Measurements from ENCODE around the gene PRKG1. TPM values are rescaled to one million over a fixed set of nuclear protein-coding genes. Genes with fewer than 3 reads are reported as not detected.

The PRKG1 gene
- total RNA-seq, 4 donors from 2014 or later: 1.2 to 6.5 (median 2.7) TPM

DNA sequence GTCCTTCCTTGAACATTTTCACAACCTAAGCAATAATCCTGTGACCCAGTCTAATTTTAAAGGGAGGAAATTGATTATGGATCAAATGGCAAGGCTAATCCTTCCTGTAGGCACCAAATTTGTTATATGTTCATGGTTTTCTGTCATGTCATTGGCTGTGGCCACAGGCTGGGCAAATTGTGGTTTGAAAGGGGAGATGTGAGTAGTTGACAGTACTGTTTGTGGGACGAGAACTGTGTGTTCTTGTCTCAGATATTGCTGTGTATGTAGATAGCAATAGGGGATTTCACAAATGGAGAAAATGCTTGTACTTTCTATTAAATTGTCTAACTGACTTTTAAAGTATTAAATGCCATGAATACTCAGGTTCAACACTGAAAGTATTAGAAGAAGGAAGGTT lies 8.1 kb upstream of the PRKG1 start:
- TF ChIP-seq, protein P1, sequence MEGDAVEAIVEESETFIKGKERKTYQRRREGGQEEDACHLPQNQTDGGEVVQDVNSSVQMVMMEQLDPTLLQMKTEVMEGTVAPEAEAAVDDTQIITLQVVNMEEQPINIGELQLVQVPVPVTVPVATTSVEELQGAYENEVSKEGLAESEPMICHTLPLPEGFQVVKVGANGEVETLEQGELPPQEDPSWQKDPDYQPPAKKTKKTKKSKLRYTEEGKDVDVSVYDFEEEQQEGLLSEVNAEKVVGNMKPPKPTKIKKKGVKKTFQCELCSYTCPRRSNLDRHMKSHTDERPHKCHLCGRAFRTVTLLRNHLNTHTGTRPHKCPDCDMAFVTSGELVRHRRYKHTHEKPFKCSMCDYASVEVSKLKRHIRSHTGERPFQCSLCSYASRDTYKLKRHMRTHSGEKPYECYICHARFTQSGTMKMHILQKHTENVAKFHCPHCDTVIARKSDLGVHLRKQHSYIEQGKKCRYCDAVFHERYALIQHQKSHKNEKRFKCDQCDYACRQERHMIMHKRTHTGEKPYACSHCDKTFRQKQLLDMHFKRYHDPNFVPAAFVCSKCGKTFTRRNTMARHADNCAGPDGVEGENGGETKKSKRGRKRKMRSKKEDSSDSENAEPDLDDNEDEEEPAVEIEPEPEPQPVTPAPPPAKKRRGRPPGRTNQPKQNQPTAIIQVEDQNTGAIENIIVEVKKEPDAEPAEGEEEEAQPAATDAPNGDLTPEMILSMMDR (IDR thresholded peaks at IDR 0.05): no peak
- TF ChIP-seq POLR2AphosphoS5 (IDR thresholded peaks at IDR 0.05): no peak
- no peak for TF ChIP-seq POLR2A (IDR thresholded peaks at IDR 0.05)
- TF ChIP-seq EP300 (IDR thresholded peaks at IDR 0.05): no peak
- DNase-seq (ENCODE audit: low spot score in 2 of 2): no peak
- H3K27ac ChIP-seq: no peak overlapping the region
- H3K4me3 ChIP-seq: no peak overlapping the region
- no peaks in the 10 kb centered on the region for H3K9me3 ChIP-seq
- H3K4me1 ChIP-seq: no peaks in the 10 kb centered on the region
- no peaks in the 10 kb centered on the region for H3K36me3 ChIP-seq
- 70% methylated on average over 1 of the region's 1 CpG for WGBS
- H3K27me3 ChIP-seq: no peaks in the 10 kb centered on the region

DNA sequence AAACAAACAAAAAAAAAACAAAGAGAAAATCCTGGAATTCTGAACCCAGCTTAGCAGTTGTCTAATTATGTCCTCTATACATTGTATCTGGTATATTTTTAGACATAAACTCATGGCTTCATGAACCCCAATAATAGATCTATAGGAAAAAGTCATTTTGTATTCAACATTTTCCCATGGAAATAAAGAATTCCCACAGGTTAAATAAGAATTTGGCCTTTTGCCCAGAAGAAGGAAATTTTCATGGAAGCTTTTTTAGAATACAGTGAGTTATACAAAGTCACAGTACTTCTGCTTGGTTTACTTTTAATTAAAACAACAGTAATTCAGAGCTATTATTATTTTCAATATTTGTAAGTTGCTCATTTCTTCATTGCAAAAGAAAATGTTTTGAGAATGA lies 2.1 kb upstream of the PRKG1 start:
- no peaks in the 10 kb centered on the region for H3K9me3 ChIP-seq
- no peaks in the 10 kb centered on the region for H3K36me3 ChIP-seq
- TF ChIP-seq EP300 (IDR thresholded peaks at IDR 0.05): no peak
- TF ChIP-seq POLR2AphosphoS5 (IDR thresholded peaks at IDR 0.05): no peak
- TF ChIP-seq, protein P1 (IDR thresholded peaks at IDR 0.05): no peak
- TF ChIP-seq POLR2A (IDR thresholded peaks at IDR 0.05): no peak

DNA sequence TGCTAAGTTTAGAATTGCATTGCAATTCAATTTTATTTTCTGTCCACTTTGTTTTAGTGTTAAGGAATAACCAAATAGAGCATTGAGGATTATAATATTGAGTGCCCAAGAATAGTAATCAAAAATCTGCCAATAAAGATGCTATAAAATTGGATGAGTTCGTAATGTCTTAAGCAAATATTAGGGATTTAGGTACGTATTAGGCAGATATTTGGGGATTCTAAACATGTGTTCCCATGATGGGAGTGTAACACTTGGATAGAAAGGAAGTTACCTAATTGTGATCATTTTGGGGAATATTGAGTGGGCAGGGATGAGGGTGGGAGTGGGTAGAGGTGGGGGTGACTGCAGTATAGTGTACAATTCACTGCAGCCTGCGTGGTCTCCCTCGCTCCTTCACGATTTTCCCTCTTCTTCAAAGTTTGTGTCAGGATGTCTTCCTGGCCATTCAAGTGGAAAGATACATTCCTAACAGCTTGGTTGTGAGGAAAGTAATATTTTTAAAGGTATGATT lies 1.3 kb upstream of the PRKG1 start:
- peaks cover 20% of the 10 kb centered on the region for H3K4me1 ChIP-seq
- DNase-seq (ENCODE audit: low spot score in 2 of 2): no peak
- TF ChIP-seq POLR2AphosphoS5 (IDR thresholded peaks at IDR 0.05) (no peak), EP300 (IDR thresholded peaks at IDR 0.05) (no peak), POLR2A (IDR thresholded peaks at IDR 0.05) (no peak)
- TF ChIP-seq, protein P1 (IDR thresholded peaks at IDR 0.05): no peak
- H3K27ac ChIP-seq: no peak overlapping the region
- no peaks in the 10 kb centered on the region for H3K36me3 ChIP-seq
- H3K27me3 ChIP-seq: peaks cover 43% of the 10 kb centered on the region
- no peaks in the 10 kb centered on the region for H3K9me3 ChIP-seq
- peak overlapping the region; percentile 52 for H3K4me3 ChIP-seq
- 81% methylated on average over 5 of the region's 5 CpGs for WGBS

More for the DNA sequence above, 2.1 kb upstream of the PRKG1 start:
- DNase-seq (ENCODE audit: low spot score in 2 of 2): no peak
- Histone ChIP-seq H3K27me3 (peaks cover 43% of the 10 kb centered on the region), H3K4me3 (no peak overlapping the region), H3K4me1 (peaks cover 20% of the 10 kb centered on the region), H3K27ac (no peak overlapping the region)

DNA sequence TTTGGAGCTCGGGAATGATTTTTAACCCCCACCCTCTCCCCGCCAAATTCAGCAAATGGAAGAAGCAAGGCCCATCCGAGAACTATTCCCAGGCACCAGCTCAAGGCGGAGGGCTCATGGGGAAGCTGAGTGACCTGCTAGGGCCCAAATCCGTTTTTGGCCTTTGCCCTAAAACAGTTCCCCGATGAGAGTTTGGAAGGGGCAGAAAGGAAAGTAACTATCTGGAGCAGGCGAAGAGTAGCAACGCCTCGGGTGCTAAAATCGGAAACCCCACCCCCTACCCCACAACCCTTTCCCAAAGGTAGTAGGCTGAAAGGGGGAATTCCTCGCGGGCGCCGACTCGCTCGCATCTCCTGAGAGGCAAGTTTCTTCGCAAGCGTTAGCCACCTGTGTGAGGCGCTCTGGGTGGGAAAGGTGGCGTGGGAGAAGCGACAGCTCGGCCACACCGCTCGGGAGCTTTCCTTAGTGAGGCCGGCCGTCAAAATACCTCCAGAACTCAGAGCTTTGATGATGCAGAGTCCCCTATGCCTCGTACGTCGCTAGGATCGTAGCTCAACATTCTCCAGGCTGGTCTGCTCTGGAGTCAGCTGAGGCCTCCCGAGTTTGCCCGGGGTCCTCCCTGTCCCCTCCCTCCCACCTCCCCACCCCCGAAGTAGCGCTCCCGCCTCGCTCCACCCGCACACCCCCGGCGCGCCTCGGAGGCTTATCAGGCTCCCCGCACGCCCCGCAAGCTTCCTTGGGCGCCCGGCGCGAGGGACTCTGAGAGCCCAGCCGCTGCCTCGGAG lies 642 bp upstream of the PRKG1 start:
- Histone ChIP-seq H3K9me3 (no peaks in the 10 kb centered on the region), H3K27ac (peak overlapping the region; percentile 75), H3K27me3 (peaks cover 43% of the 10 kb centered on the region), H3K4me1 (peaks cover 20% of the 10 kb centered on the region), H3K36me3 (no peaks in the 10 kb centered on the region), H3K4me3 (peak overlapping the region; percentile 52)
- peak in 1 of 2 donors; percentile 70 for DNase-seq (ENCODE audit: low spot score in 2 of 2)
- 9% methylated on average over 23 of the region's 50 CpGs for WGBS
- no peak for TF ChIP-seq POLR2AphosphoS5 (IDR thresholded peaks at IDR 0.05)
- TF ChIP-seq EP300 (IDR thresholded peaks at IDR 0.05): no peak
- TF ChIP-seq, protein P1 (IDR thresholded peaks at IDR 0.05): no peak
- TF ChIP-seq POLR2A (IDR thresholded peaks at IDR 0.05): no peak

DNA sequence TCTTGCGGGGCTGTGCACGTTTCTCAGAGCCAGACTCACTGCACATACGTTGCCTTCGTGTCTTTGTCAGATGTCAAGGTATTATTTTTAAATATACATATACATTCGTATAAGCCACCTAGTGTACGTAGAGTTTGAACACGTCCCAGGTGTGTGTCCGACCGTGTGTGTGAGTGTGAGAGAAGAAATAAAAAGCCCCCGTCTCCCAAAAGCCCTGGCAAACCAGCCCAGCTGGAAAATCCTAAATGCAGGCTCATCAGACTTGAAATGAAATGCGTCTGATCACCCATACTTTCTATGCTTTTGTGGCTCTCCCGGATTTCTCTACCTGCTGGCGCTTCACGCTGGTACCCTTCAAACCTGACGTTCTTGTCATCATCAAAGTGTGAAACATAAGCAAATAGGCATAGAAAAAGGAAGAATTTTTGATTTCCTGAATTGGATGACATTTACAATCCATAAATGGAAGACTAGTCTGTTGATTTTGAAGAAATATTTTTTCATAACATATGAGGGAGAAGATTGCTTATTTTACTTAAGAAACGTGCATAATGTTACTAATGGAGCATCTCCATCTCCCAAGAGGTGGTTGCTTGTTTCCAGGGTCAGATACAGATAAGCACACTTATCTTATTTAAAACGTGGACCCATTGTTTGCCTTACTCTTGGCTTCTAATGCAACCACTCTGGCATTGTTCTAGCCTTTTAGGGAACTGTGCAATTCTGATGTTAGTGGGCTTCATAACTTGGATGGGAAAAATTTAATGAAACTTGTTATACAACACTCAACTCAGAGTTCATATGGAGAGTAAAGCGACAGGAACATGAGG lies 971 bp downstream of the PRKG1 start:
- 12% methylated on average over 18 of the region's 18 CpGs for WGBS
- DNase-seq (ENCODE audit: low spot score in 2 of 2): no peak
- peak overlapping the region; percentile 52 for H3K4me3 ChIP-seq
- H3K36me3 ChIP-seq: no peaks in the 10 kb centered on the region
- H3K4me1 ChIP-seq: peaks cover 20% of the 10 kb centered on the region
- peak overlapping the region; percentile 75 for H3K27ac ChIP-seq
- TF ChIP-seq POLR2A (IDR thresholded peaks at IDR 0.05): no peak
- TF ChIP-seq, protein P1 (IDR thresholded peaks at IDR 0.05): no peak
- no peak for TF ChIP-seq POLR2AphosphoS5 (IDR thresholded peaks at IDR 0.05)
- no peak for TF ChIP-seq EP300 (IDR thresholded peaks at IDR 0.05)
- peaks cover 44% of the 10 kb centered on the region for H3K27me3 ChIP-seq
- H3K9me3 ChIP-seq: no peaks in the 10 kb centered on the region
